Testis (tissue), 2 donors: ENCODE data around the gene MGAT5.

Experiments used
- POLR2A ChIP-seq: fragments of 450-650 bp; IDR thresholded peaks from one replicate; pipeline ENCODE4 v1.6.1; 2017; ENCODE audit warnings: antibody characterized with exemption, mild to moderate bottlenecking, moderate library complexity
- TF ChIP-seq, protein P1 (sequence below), 3 experiments: fragments of 450-650 bp in 2 of 3; fragments of 200-600 bp in 1 of 3; sonication (generic) in 1 of 3; IDR thresholded peaks; one replicate each; pipeline ENCODE4 v1.5.1; 2016 to 2019; ENCODE audit warnings: antibody characterized with exemption in 3 of 3, mild to moderate bottlenecking in 2 of 3, moderate library complexity in 1 of 3

DNA sequence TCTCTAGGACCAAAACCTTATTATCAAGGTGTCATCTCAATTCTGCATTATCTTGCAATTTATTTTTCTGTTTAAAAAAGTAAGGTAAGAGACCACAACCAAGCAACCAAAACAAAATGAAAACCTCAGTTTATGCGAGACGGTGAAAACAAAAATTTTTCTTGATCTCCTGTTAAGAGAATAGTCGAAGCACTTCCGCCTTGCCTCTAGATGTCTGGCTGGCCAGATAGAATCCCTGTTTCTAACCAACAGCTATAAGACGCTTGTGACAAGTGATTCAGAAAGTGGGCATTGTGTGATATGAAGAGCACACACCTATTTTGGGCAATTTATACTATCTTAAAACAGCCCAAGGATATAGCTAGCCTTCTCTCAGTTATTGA is 51.2 kb downstream of the MGAT5 start:
- TF ChIP-seq, protein P1, sequence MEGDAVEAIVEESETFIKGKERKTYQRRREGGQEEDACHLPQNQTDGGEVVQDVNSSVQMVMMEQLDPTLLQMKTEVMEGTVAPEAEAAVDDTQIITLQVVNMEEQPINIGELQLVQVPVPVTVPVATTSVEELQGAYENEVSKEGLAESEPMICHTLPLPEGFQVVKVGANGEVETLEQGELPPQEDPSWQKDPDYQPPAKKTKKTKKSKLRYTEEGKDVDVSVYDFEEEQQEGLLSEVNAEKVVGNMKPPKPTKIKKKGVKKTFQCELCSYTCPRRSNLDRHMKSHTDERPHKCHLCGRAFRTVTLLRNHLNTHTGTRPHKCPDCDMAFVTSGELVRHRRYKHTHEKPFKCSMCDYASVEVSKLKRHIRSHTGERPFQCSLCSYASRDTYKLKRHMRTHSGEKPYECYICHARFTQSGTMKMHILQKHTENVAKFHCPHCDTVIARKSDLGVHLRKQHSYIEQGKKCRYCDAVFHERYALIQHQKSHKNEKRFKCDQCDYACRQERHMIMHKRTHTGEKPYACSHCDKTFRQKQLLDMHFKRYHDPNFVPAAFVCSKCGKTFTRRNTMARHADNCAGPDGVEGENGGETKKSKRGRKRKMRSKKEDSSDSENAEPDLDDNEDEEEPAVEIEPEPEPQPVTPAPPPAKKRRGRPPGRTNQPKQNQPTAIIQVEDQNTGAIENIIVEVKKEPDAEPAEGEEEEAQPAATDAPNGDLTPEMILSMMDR (IDR thresholded peaks at IDR 0.05), result no peak
- TF ChIP-seq POLR2A, result no peak
